HG03066 (cell line): ENCODE data around the gene BLMH.
A peak's percentile ranks its signal among the peaks of the same experiment; 100 is the strongest.

Experiments used
- ATAC-seq: cut with Tn5 transposase; IDR thresholded peaks from one replicate; pipeline ENCODE4 v1.9.1; 2021; ENCODE audit warnings: low read depth; ENCODE audit not compliant: unreplicated experiment

Gene BLMH

DNA sequence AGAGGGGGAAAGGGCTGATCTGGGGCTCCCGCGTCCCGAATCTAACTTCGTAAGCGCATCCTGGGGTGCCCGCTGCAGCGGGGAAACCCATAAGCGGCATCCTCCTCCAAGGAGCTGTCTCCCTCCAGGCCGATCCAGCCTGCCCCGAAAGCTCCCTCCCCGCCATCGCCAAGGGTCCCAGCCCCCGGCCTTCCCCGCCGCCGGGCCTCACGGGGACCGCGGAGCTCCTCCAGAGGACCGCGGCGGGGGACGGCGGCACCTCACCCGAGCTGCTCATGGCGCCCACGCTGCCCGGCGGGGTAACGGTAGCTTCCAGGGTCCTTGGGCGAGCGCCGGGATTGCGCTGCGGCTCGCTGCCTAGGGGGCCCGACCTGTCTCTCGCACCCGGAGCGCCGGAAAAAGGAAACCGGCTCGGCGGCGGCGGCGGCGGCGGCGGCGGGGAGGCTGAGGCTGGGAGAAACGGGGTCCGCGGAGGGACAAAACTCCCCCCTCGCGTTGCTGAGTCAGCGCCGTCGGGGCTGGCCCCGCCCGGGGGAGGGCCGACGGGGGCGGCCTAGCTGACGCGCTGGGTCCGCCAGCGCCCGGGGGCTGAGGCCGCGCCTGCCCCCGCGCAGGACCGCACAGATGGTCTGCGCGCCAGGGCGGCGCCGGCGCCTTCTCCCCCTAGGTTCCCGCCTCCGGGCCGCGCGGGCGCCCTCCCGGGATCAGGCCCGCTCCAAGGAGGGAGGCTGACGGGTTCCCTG is at the start of gene BLMH:
BLMH (minus strand) TSS at position 402 of the 743 bp plus-strand sequence; CDS start at position 277, 125 bp downstream.
- ATAC-seq, result peak; percentile 73

GRCh38 chr17:30340801-30341356 is 49.1 kb upstream of the BLMH start:
- no peak for ATAC-seq

GRCh38 chr17:30339086-30339485 is 47.3 kb upstream of the BLMH start:
- ATAC-seq, result no peak

- no peak for ATAC-seq
These were observed 45.8 kb upstream of the BLMH start for GRCh38 chr17:30337393-30337999.

DNA sequence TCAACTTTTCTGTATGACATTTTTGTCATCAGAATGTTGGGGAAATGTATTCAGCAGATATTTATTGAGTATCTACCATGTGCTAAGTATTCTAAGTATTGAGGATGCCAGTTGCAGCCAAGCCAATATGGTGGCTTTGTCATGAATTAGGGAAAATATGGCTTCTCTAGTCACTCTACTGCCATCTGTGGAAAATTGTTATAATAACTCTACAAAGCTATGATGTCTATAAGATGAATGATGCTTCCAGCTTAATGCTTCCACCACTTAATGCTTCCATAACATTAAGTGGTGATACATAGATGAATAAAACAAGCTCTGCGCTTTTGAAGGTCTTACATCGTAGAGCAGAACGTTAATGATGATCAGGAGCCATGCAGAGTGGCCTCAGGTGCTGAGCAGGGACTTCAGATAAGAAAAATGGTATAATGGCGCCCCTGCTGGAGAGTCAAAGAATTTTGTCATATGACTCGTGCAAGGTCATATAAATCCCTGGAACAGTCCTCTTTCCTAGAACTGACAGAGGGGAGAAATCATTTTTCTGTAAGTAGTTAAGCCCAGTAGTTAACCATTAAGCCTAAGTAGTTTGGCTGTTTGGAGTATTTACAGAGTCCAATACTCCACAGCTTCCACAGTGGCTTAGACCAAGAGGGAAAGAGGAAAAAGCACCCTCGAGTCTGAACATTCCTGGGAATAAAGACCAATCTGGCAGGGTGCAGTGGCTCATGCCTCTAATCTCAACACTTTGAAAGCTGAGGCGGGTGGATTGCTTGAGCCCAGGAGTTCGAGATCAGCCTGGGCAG is 44.8 kb upstream of the BLMH start:
- ATAC-seq, result no peak

- no peak for ATAC-seq
These were observed 42.7 kb upstream of the BLMH start for GRCh38 chr17:30334421-30334820.

- no peak for ATAC-seq
These were observed 42.0 kb upstream of the BLMH start, which contains the start of gene TMIGD1 for GRCh38 chr17:30333503-30334360. TMIGD1 (minus strand) TSS chr17:30334057; CDS start chr17:30332133, 1,924 bp downstream.

- peak; percentile 66 for ATAC-seq
These were observed 40.4 kb upstream of the BLMH start for GRCh38 chr17:30332057-30332542.

GRCh38 chr17:30326809-30327208 is 35.1 kb upstream of the BLMH start:
- no peak for ATAC-seq

DNA sequence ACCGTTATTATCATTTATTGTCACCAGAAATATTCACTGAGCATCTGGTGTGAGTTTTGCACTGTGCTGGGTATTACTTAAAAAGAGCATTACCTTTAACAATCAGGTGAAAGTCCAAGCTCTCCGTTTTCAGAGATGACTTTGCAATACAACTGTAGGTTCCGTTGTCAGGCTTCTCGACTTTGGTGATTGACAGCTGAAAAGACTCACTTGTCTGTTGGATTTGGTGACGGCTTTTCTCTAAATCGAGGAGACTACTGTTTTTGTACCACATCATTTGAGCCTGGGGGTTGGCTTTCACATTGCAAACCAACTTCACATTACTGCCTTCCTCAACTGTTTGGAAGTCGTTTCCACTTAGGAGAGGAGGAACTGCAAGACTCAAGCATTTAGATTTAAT is 33.0 kb upstream of the BLMH start:
- ATAC-seq, result no peak

- ATAC-seq, result no peak
These were observed 32.2 kb upstream of the BLMH start for GRCh38 chr17:30323895-30324319.

DNA sequence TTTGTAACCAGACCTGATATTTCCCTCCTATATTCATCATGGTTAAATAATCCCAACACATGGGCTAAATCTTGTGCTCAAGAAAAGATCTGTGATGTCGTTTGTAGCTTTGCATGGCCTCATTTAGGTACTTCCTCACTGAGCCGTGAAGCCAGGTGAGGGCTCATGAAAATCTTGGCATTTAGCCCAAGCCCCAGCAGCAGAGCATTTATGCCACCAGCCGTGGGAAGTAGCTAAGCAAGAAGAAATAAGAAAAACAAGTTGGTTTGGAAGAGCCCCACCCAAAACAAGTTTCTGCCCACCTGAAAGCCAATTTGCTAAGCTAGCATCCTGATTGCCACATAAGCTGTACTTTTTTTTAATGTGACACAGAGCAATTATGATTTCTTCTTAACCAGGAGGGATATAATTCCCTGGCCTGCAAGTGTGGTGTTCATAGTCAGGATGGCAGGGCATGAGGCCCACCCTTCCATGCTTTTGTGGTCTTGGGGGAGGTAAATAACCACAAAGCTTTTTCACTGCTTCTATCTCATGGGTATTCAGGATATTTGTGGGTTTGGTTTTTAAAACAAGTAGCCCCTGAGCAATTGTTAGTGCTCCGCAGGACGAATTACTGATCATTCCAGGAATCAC is 31.6 kb upstream of the BLMH start:
- ATAC-seq, result no peak

DNA sequence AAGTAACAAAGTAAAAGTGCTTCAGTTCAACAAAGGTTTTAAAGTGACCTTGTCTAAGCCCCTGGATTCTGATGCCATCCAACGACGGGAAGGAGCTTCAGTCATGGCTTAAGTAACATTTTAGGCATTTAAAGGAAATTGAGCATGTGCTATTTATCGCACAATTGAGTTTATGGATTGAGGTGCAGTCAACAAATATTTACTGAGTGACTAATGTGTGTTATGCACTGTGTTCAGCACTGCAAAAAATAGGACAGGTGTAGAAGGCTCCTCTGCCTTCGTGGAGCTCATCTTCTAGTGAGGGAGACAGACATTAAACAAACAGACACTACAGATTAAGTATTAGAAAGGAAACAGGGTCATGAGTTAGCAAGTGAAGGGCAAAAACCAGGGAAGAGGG is 29.6 kb upstream of the BLMH start:
- ATAC-seq, result no peak

DNA sequence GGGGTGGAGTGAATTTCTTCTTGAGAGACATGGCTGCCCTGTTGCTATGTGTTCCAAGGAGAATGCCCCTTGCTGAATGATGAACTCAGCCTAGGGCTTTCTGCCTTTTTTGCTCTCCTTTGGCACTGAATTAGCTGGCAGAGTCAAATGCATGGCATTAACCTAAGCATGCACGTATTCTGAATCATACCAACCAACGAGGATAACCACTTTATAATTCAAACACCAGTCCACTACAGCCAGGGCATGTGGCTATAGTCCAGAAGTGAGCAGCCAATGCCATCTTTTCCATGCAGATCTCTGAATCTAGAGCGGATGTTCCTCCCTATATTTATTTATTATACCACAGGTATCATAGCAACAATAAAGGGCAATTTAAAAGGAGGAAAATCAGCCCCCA is 26.4 kb upstream of the BLMH start:
- no peak for ATAC-seq

GRCh38 chr17:30316736-30317135 is 25.0 kb upstream of the BLMH start:
- ATAC-seq, result no peak

GRCh38 chr17:30315106-30315505 is 23.4 kb upstream of the BLMH start:
- ATAC-seq, result no peak

- no peak for ATAC-seq
These were observed 22.7 kb upstream of the BLMH start for GRCh38 chr17:30314474-30314873.

DNA sequence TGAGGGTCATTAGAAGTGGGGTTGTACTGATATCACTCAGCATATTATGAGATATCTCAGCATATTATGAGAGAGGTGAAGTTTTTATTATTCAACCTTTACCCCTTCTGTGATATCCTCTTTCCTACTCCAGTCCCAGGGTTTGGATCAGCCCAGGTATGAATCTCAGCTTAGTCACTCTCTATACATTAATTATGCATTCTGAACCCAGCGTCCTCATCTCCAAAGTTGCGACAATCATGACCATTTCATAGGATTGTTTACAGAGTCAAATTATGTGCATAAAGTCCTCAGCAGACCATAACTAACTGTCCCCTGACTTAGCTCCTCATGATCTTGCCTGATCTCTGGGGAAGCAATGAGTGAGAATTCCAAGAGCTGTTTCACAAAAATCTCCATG is 20.5 kb upstream of the BLMH start:
- no peak for ATAC-seq

GRCh38 chr17:30310562-30310961 is 18.8 kb upstream of the BLMH start:
- no peak for ATAC-seq
